ENCODE results near the gene MAPK14.

- no peak for TF ChIP-seq CTCF (IDR thresholded peaks at IDR 0.05)
- no peak for TF ChIP-seq EZH2phosphoT487 (IDR thresholded peaks at IDR 0.05)
These were observed 1.9 kb downstream of the MAPK14 start for GRCh38 chr6:36029464-36029863.

Data from neural progenitor cell (in vitro differentiated cells).